AML-193 (cell line): ENCODE measurements around the gene RHEX.
"Not testable (repeated sequence)": the region's sequence is repeated elsewhere in the genome, so short reads cannot be mapped to it uniquely, and the experiment has no call there.

Experiments used
- DNase-seq, 2 experiments: peaks; one replicate each; lab custom pipeline; 2025; lab: John Stamatoyannopoulos, UW

The RHEX gene

DNA sequence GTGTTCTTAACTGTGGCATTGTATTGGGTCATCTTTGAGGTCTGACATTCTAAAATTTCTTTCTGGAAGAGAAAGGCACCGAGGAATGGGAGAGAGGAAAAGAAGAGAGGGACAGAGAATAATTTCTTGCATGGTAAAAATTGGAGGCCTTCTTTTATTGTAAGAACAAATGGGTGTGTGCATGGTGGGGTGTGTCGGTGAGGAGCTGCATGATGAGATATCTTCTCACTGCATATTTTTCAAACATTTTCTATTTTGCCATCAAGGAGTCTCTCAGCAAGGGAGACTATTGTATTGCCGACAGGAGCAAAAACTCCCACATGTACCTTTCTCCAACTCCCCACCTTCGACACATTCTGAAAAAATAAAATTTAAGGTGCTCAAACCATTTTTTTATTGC, 22.8 kb upstream of the RHEX start:
- no peak for DNase-seq

DNA sequence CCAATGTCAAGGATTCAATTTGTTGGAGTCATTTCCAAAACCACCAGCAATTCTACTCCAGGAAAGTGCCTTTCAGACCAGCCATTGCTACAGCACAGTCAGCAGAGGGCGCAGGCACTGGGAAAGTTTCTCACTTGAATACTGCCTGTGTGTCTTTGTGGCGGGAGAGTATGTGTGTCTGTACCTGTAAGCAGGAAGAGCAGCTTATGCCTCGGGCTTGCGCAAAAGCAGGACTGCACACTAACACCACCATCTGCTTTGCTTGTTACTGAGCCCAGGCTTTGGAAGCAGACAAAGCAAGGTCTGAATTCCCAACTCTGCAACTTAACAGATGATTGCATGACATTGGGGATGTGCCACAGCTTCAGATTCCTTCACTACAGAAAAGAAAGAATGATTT, 22.3 kb upstream of the RHEX start:
- DNase-seq: peak; percentile 81 to 84

DNA sequence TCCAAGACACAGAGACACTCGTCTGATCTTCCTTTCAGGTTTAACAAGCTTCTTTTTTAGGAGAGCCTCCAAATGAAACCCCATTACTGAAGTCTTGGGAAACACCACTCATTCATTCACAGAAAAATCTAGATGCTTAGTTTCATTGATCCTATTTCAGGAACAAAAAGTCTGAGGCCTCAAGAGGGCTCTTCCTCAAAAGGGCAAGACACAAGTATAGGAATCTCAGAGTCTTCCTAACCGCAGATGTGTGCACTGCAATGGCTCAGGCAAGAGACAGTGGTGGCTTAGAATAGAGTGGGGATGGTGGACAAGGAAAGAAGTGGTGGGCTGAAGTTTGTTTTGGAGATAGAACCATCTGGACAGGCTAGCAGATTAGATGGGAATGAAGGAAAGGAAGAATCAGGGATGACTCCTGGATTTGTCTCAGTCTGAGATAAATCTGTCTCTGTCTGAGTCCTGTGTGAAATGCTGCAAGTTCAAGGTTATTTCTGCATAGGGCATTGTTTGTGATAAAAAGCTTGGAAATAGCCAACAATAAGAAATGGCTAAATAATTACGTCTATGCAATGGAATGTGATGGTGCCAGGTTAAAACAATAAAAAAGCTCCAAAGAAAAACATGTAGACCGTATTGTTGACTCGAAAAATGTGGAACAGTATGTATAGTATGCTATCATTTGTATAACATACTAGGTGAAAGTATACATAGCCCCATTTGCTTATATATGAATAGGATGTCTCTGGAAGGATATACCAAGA, 20.4 kb upstream of the RHEX start:
- peak in 1 of 2 experiments; percentile 12 for DNase-seq

DNA sequence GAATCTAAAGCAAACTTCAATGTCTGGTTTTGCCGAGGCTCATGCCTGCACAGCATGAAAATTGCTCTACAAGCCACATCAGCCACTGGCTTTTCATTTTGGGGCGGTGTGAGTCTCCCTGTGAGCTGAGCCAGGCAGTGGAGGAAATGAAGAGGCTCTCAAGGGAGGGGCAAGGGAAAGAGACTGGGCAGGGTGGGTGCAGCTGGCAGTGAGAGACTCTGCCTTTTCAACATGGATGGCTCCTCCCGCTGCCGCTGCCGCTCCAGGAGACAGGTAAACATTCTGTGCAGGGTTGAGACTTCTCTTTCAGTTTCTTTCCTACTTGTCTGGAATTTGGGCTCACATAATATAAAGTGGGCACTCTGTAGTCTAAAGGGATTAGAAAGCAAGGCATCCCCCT, 17.9 kb upstream of the RHEX start:
- DNase-seq: peak in 1 of 2 experiments; percentile 21

DNA sequence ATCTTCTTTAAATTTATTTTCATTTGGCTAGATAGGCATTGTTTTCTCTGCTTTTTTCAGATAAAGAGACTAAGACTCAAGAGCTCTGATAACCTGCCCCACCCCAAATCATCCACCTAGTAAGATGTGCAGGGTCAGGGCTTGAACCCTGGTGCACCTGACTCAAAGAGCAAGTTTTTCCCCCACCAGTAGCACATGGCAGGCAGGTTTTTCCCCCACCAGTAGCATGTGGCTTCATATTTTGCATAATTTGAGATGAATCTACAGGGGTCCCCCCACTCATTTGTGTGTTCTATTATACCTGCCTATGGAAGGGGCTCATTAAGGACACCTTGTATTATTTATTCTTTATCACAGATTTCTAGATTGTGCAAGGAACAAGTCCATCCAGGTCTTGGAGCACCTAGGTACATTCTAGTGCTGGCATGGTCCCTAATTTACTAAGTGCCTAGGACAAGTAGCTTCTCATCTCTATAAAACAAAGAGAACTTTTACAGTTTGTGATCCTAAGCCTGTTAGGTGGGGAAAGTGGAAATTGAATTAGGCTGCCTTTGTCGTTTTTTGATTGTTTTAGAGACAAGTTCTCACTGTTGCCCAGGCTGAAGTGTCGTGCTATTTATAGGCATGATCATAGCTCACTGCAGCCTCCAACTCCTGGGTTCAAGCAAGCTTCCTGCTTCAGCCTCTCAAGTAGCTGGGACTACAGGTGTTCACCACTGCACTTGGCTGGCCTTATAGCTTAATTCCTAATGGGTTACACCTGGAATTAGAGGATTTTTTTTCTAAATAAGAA, 16.1 kb upstream of the RHEX start:
- no peak for DNase-seq

DNA sequence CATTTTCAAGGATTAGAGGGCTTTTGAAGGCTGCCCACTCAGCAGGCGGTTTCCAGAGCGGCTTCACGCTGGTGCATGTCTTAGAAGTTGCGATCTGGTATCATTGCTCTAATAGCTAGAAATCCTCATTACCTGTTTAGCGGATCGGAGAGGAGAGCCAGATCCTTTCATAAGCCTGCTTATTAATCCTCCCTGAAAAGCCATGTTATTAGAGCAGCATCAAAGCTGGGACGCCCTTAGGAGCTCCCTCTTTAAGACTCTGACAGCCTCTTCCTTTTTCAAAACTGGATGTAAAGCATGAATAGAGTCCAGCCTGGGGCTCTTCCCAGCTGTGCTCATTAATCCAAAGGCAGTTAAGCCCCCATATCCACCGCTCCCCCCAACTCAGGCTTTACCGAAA, 15.4 kb upstream of the RHEX start:
- no peak for DNase-seq

DNA sequence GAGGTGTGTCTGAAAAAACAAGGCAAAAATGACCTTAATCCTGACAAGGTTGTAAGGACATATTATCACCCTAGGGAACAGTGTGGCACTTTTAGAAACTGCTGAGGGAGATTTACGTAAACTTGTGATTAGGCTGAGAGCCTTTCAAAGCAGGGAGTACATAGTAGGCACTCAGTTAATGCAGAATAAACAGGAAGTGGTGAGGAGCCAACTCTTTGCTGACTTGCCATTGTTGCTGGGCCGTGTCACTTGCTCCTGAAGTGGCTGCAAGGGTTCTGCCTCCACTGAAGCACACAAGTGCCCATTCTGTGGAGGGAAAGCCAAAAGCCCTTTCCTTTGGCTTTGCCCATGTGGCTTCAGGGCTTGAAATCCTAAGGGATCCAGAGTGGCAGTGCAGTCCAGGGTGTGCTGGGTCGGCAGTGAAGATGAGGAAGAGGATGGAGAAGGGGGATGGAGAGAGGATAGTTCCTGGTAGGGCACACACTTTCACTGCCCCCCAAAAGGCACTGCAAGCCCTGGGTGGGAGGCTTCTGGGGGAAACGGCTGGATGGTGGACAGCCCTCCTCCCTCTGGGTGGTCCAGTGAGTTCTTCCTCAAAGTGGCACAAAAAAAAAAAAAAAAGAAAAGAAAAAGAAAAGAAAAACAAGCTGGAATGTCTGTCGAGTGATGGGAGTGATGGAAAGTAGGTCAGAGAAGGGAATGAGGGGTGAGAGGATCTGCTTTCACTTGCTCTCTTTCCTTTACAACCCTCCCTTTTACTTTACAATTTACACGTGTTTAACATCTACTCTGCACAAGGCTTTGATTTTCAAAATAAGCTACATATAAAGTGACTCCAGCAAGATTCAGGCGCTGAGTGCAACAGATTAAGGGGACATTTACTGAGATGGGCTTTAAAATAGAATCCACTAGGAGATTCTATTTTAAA, 13.7 kb upstream of the RHEX start:
- no peak for DNase-seq

DNA sequence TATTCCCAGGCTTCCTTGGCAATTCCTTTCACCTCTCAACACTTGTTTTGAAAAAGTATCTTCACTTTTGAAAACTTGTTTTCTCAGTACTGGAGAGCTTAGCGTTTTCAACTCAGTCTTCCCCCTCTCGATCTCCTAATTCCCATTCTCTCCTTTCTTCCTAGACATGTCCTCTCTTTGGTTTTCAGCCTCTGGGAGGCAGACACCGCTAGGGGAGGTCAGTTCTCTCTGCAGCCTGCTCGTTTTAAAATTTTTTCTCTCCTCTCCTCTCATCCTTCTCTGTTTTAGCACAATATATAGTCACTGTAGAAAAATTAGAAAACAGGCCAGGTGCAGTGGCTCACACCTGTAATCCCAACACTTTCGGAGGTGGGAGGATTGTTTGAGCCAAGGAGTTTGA, 12.6 kb upstream of the RHEX start:
- DNase-seq: no peak

DNA sequence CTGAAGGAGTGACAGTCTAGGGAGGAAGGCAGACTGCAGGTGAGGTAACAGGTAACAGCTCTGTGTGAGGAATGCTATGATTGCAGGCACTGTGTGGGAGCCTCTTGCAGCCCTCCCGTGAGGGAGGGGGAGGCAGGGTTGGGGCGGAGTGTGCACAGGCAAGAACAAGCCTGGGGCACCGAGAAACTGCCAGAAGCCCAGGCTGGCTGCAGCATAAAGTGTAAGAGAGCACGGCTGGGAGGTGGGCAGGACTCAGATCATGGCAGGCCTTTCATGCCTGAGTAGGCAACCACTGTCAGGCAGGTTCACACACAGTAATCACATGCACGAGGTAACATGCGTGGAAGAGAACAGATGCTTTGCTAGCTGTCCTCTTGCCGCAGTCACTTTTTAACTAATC, 11.3 kb upstream of the RHEX start:
- DNase-seq: no peak

DNA sequence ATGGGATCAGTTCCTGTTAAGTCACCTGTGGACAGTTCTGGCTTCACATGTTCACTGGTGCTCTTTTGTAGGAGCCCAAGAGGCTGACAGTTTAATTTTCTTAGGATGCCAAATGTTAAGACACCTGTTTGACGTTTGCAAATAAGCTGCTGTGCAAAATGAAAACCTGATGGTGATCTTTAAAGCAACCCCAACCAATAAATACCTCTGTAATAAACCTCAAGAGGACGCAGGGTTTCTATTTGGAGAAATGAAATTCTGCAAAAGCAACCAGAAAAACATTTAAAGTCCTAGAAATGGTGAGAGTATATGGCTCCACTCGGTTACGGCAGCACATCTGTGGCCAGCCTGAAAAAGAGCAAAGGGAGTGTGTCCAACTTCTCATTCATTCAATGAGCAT, 5.7 kb upstream of the RHEX start:
- DNase-seq: no peak

DNA sequence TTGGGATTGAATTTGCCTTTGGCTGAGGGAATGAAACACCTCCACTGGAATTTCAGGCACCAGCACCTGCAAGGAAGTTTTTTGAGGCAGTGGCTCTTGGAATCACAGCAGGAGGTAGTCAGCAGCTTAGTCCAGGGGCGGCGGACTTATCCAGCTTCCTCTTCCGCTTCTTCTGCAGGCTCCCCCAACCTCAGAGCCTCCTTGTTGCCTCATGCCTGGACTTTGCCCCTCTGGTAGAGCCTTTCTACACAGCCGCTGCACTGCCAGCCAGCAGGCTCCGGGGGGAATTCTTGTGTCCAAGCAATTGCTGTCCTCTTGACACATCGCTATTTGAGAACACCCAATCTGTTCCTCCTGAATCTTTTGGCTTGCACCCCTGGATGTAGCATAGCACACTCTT, 4.4 kb upstream of the RHEX start:
- no peak for DNase-seq

DNA sequence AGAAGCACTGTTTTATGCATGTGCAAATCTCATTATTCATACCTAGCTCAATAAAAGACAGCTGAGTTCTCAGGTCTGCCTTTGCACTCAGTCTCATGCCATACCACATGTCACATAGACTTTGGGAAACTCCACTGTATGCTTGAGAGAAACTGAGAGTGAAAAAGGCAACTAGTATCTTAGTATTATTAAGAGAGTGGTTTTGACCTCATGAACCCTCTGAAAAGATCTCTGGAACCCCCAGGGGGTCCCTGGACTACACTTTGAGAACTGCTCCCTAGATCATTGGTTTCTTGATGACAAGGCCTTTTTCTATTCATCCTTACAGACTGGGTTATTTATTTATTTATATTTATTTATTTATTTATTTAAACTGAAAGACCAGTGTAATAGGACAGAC, 3.7 kb upstream of the RHEX start:
- DNase-seq: no peak

DNA sequence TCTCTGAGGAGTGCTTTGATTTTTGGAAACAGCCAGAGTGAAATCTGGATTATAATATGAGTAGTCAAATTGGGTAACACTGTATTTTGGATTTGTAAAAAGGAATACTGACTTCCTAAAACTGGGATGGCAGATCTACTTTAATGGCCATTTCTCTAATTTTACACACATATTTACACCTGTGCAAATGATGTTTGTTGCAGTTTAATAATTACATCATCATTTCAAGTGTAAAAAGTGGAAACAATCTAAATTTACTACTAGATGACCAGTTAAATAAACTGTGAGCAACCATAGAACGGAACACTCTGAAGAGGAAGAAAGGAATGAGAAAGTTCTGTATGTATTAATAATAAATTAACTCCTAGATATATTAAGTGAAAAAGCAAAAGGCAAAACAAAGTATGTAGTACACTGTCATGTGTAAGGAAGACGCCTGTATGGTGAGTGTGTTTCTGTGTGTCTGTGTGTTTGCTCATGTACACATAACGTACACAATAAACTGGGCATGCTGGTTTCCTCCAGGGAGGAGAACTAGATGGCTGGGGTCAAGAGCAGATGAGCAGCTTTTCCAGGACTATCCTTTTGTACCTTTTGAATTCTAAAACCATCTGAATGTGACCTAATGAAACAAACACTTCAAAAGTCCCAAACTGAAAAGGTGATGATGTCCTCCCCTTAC, 2.9 kb upstream of the RHEX start:
- DNase-seq: no peak

DNA sequence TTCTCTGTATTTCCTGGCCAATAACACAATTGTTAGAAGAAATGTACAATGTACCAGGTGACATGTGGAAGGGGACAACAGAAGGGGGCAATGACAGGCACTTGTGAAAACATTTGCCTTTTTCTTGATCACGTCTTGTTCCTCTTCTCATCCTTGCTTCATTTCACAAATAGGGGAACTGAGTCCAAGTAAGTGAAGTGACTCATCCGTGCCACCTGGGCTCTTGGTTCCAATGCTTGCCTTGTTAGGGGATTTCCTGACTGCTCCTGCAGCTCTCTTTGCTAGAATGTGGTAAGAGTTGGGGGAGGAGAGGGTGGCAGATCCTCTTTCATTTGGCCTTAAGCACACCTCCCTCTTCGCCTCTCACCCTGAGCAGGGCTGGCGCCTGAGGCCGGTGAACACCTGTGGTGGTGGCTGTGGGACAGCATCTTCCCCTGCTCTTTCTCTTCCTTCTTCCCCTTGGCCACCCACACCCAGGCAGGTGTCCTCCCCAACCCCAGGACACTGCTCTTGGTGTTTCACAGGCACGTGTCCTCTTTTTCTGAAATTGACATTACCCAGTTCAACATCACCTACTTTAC, 2.2 kb upstream of the RHEX start:
- peak; percentile 87 to 88 for DNase-seq

DNA sequence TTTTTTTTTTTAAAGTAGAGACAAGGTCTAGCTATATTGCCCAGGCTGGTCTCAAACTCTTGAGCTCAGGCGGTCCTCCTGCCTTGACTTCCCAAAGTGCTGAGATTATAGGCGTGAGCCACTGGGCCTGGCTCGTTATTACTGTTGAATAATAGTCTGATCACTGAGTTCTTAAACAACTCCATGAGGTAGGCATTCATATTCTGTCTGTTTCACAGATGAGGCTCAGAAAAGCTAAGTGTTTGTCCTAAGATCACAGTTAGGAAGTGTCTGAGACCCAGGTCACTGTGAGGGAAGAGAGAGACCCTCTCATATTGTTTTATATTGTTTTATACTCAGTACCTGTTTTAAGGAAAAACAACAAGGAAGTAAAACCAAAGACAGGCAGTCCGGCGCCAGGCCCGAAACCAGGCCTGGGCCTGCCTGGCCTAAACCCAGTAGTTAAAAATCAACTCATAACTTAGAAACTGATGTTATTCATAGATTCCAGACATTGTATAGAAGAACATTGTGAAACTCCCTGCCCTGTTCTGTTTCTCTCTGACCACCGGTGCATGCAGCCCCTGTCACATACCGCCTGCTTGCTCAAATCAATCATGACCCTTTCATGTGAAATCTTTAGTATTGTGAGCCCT, 625 bp upstream of the RHEX start:
- DNase-seq: not testable (repeated sequence)

DNA sequence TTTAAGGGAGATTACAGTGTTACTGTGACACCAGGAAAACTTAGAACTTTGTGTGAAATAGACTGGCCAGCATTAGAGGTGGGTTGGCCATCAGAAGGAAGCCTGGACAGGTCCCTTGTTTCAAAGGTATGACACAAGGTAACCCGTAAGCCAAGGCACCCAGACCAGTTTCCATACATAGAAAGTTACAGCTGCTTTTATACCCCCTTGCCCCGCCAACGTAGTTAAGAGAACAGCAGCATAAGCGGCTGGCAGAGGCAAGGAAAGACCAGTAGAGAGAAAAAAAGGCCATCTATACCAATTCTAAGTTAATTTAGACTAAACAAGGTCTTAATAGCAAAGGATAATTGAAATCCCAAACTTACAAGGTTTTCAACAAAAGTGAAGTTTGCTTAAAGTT, 643 bp downstream of the RHEX start:
- DNase-seq: not testable (repeated sequence)

DNA sequence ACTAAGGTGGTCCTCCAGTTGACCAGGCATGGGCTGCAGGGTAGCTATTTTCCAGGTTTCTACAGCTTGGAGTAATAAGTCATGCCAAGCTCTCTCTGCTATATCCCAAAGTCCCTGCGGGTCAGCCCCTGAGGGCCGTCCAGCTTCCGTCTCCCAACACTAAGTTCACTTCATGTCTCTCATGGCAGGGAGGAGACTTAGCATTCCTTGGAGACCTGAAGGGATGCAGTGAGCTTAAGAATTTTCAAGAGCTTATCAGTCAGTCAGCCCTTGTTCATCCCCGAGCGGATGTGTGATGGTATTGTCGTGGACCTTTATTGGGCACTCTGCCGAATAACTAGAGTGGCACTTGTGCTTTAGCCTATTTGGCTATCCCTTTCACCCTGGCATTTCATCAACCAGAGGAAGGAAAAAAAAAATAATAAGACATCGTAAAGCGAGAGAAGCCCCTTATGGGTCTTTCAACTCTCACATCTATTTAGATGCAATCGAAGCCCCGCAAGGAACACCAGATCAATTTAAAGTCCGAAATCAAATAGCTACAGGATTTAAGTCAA, 2.2 kb downstream of the RHEX start:
- DNase-seq: not testable (repeated sequence)

DNA sequence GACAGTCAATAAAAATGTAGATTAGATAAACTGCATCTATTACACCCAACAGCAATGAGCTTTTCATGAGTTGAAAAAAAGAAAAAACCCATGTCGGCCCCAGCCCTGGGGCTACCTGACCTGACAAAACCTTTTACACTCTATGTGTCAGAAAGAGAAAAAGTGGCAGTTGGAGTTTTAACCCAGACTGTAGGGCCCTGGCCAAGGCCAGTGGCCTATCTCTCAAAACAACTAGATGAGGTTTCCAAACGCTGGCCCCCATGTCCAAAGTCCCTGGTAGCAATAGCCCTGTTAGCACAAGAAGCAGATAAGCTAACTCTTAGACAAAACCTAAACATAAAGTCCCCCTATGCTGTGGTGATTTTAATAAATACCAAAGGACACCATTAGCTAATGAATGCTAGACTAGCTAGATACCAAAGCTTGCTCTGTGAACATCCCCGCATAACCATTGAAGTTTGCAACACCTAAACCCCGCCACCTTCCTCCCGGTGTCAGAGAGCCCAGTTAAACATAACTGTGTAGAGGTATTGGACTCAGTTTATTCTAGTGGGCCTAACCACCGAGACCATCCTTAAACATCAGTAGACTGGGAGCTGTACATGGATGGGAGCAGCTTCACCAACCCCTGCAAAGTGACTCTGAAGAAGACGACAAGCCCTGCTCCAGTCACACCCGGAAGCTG, 2.8 kb downstream of the RHEX start:
- not testable (repeated sequence) for DNase-seq

DNA sequence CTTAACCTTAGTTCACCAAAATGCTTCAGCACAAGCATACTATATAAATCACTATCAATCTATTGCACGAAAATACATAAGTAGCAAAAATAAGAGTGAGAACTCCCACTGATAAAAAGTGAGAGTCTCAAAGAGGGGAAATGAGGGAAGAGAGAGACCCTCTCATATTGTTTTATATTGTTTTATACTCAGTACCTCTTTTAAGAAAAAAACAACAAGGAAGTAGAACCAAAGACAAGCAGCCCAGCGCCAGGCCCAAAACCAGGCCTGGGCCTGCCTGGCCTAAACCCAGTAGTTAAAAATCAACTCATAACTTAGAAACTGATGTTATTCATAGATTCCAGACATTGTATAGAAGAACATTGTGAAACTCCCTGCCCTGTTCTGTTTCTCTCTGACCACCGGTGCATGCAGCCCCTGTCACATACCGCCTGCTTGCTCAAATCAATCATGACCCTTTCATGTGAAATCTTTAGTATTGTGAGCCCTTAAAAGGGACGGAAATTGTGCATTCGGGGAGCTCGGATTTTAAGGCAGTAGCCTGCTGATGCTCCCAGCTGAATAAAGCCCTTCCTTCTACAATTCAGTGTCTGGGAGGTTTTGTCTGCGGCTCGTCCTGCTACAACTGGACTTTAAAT, 5.4 kb downstream of the RHEX start:
- DNase-seq: not testable (repeated sequence)

DNA sequence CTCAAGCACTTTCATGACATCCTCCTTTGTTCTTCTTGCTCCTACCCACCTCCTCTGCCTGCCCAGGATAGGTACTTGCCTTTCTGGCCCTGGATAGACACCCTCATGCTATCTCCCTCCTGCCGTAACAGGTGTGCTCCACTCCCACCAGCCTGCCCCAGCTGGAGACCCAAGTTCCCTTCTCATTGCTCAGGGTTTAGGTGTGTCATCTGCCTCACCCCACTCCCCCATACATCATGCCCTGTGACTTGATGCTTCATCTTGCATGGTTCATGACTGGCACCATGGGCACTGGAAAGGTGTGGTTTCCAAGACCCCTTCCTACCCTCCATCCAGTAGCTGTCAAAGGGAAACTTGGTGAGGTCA, 5.9 kb downstream of the RHEX start:
- no peak for DNase-seq
